Neural cell (in vitro differentiated cells): ENCODE measurements around the gene SENP5.

Experiments used
- CTCF ChIP-seq: fragments of 450-650 bp; IDR thresholded peaks from 2 replicates; pipeline ENCODE4 v1.5.1; 2014; ENCODE audit warnings: antibody characterized with exemption, mild to moderate bottlenecking, moderate library complexity; ENCODE audit not compliant: poor library complexity, severe bottlenecking
- RAD21 ChIP-seq: fragments of 450-650 bp; conservative IDR thresholded peaks from 2 replicates; pipeline ENCODE4 v1.6.1; 2014; ENCODE audit warnings: antibody characterized with exemption, mild to moderate bottlenecking, moderate library complexity
- REST ChIP-seq: IDR thresholded peaks from 2 replicates; pipeline ENCODE4 v1.6.1; 2012; ENCODE audit warnings: borderline replicate concordance

GRCh38 chr3:196941729-196942225 lies 74.1 kb downstream of the SENP5 start:
- TF ChIP-seq CTCF (no peak), REST (no peak), RAD21 (no peak)
